HG03159 (cell line): ENCODE results near the gene LAMTOR2.
"Not testable (repeated sequence)": the region's sequence is repeated elsewhere in the genome, so short reads cannot be mapped to it uniquely, and the experiment has no call there.

Source experiments
- ATAC-seq: cut with Tn5 transposase; IDR thresholded peaks from one replicate; pipeline ENCODE4 v1.9.1; 2021; ENCODE audit warnings: mild to moderate bottlenecking, moderate library complexity; ENCODE audit not compliant: unreplicated experiment

The LAMTOR2 gene

DNA sequence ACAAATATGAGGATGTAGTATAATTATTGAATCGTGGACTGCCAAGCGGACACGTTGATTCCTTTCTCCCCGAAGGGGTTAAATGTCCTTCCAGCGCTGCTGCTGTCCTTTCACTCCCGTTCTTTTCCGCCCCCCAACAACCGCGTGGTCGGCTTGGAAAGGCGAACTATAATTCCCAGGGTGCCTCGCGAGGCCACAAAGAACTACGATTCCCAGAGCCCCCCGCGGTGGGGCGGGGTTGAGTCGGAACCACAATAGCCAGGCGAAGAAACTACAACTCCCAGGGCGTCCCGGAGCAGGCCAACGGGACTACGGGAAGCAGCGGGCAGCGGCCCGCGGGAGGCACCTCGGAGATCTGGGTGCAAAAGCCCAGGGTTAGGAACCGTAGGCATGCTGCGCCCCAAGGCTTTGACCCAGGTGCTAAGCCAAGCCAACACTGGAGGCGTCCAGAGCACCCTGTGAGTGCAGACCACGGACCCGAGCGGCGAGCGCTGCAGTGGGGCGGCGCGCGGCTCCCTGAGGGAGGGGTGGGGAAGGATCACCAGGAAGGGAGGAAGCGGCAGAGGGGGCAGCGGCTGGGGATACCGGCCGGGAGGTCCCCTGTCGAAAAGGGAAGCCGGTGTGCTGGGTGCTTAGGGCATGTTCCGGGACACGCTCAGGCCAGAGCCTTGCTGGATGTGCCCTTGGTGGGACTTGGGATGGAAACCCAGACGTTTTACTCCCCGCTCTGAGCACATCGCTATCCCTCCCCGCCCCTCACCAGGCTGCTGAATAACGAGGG, at the start of gene LAMTOR2:
Gene LAMTOR2 (plus strand): TSS at position 283 of the 781 bp plus-strand sequence. CDS start 108 bp downstream, at position 391.
- peak; percentile 75 for ATAC-seq

DNA sequence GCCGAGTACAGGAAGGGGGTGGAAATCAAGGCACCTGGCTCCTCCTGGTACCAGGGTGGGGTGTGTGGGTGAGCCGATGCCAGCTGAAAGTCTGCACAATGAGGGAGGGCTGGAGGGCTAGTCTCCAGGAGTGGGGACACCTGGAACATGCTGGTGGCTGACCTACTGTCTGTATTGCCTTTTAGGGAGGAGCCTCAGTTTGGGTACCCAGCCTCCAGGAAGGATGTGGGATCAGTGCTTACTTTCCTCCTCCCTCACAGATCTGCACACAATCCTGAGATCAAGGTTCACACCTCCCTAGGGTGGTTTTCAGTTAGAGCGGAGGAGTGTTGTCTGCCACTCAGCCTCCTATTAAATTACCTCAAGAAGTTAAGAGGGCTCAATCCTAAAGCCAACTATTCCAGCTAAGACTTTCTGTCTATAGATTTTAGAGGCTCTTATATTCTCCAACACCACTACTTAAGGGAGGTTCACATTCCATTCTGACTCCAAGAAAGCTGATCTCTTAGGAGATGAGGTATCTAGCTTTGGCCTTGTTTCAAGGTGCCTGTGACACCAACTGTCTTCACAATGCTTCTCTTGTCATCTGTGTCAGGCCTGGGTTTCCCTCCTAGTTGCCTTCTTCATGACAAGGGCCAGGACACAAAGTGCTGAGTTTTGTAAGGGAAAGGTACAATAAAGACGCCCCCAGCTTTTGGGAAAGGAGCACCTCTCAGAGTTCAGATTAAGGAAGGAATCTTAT, 49.6 kb upstream of the LAMTOR2 start:
- ATAC-seq, result no peak

- ATAC-seq, result no peak
Measured at GRCh38 chr1:156006666-156007376, 47.8 kb upstream of the LAMTOR2 start.

- no peak for ATAC-seq
Measured at GRCh38 chr1:156009404-156009803, 45.2 kb upstream of the LAMTOR2 start.

DNA sequence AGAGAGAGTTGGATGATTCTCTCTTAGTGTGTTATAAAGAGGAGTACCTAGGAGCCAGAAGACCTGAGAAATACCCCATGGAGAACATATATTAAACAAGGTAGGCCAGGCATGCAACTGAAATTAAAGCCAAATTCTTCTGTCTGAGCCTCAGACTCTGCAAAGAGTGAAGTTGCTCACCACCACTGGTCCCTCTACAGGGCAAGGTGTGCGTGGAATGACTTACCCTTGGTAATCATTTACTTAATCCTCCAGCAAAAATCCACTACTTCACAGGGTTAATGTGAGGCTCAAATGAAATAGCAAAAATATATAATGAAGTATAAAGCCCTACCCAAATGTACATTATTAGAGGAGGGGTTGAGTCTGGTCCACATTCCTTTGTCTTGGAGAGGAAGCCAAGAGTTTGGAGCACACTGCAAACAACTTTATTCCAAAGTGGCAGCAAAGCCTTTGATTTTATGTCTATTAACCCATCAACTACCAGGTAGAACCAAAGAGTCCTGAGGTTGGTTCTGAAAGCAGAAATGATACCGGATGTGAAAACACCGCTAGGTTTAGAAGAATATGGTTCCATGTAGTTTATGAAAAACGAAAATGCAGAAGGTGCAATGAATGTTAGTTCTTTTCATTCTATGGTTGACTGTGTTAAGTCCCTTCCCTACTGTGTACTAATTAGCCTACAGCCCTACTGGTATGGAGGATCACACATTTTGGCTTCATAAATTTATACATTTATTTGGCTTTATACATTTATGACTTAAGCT, 42.3 kb upstream of the LAMTOR2 start:
- peak; percentile 78 for ATAC-seq

GRCh38 chr1:156014829-156015228, 39.8 kb upstream of the LAMTOR2 start:
- ATAC-seq, result no peak

- ATAC-seq, result no peak
Measured at GRCh38 chr1:156019946-156020292, 34.7 kb upstream of the LAMTOR2 start.

- ATAC-seq, result peak; percentile 95
Measured at GRCh38 chr1:156020293-156021092, 34.1 kb upstream of the LAMTOR2 start, which contains the start of gene SSR2. SSR2 (minus strand) TSS chr1:156020951; CDS start chr1:156020167, 784 bp downstream.

GRCh38 chr1:156021093-156021428, 33.5 kb upstream of the LAMTOR2 start:
- ATAC-seq, result no peak

DNA sequence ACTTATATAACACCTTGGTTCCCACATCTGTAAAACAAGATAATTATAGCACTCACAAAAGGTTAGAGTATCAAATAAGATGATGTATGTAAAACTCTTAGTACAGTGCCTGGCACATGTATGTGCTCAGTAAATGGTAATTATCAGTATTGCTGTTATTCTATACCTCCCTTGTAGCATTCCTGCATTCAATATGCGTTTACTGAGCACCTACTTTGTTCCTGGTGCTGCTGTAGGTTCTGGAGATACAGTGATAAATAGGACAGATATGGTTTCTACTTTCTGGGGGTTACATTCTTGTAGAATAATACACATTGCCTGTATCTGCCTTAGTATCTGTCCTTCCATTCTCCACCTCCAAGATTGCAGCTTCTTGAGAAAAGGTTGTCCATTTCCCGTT, 32.6 kb upstream of the LAMTOR2 start:
- no peak for ATAC-seq

DNA sequence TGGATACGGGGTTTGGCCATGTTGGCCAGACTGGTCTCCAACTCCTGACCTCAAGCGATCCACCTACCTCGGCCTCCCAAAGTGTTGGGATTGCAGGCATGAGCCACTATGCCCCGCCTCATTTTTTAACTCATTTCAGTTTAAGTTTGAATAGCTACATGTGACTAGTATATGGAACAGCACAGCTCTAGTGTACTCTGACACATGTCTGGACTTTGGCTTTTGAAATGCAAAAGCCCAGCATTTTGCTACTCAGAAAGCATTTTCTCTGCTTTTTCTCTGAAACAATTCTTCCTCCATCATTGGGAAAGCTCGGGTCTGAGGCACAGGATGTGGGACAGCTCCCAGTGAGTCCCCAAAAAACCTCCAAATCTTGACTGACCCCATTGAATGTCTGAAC, 29.8 kb upstream of the LAMTOR2 start:
- no peak for ATAC-seq

DNA sequence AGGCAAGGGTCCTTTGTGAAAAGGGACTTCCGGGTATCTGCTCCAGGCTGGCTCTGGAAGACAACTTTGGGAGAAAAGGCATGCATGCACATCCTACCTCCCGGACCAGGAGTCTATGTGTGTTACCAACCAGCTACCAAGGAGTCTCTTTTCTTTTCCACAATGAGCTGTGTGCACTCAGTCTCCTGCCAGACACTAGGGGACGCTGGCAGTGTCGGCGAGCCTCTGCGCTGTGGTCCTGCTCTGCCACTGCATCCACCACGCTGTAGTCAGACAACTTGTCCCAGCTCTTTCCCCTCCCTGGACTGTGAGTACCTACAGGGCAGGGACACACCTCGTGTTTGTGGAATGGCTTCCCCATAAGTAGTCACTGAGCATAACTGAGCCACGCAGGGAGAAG, 28.7 kb upstream of the LAMTOR2 start:
- no peak for ATAC-seq

GRCh38 chr1:156026588-156026987, 28.0 kb upstream of the LAMTOR2 start:
- no peak for ATAC-seq

GRCh38 chr1:156033011-156033410, 21.6 kb upstream of the LAMTOR2 start:
- ATAC-seq, result no peak

GRCh38 chr1:156034991-156035390, 19.6 kb upstream of the LAMTOR2 start:
- not testable (repeated sequence) for ATAC-seq

GRCh38 chr1:156042828-156043227, 11.8 kb upstream of the LAMTOR2 start:
- ATAC-seq, result no peak

- ATAC-seq, result no peak
Measured at GRCh38 chr1:156045076-156045475, 9.5 kb upstream of the LAMTOR2 start.

GRCh38 chr1:156048663-156049258, 5.8 kb upstream of the LAMTOR2 start:
- no peak for ATAC-seq

DNA sequence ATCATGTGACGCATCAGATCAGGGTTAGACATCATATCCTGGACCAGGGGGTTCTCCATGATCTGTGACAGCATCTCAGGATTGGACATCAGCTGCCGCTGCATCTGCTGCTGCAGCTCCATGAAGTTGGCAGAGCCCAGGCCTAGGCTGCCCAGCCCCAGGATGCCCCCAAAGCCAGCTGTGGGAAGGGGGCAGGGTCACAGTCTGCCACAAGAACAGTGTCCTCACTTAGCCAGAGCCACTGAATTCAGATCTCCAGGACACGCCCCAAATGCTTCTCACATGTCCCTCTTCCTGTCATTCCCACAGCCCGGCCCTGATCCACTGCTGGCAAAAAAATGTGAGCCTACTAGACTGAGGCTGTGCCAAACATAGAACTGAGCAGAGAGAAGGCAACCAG, 4.2 kb upstream of the LAMTOR2 start:
- ATAC-seq, result no peak
